ENCODE data around the gene SPATS2L.
"Not testable (repeated sequence)": the region's sequence is repeated elsewhere in the genome, so short reads cannot be mapped to it uniquely, and the experiment has no call there.

The SPATS2L gene

GRCh38 chr2:200320344-200320743 is 13.9 kb downstream of the SPATS2L start:
- peak; percentile 23 for DNase-seq

DNA sequence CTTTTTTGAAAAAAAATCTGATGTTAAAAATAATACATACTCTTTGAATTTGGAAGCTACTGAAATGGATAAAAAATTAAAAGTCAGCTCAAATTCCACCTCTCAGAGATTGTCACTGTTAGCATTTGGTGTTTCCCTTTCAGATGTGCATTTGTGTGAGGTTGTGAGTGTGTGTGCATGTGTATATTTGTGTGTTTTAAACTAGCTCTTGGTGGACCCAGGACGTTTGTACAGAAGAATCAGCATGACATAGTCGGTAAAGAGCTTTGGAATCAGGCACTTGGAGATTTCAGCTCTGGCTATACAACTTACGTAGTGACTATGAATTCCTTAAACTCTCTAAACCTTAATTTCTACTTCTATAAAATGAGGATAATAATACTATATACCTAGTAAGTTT is 14.5 kb downstream of the SPATS2L start:
- no peak for DNase-seq

DNA sequence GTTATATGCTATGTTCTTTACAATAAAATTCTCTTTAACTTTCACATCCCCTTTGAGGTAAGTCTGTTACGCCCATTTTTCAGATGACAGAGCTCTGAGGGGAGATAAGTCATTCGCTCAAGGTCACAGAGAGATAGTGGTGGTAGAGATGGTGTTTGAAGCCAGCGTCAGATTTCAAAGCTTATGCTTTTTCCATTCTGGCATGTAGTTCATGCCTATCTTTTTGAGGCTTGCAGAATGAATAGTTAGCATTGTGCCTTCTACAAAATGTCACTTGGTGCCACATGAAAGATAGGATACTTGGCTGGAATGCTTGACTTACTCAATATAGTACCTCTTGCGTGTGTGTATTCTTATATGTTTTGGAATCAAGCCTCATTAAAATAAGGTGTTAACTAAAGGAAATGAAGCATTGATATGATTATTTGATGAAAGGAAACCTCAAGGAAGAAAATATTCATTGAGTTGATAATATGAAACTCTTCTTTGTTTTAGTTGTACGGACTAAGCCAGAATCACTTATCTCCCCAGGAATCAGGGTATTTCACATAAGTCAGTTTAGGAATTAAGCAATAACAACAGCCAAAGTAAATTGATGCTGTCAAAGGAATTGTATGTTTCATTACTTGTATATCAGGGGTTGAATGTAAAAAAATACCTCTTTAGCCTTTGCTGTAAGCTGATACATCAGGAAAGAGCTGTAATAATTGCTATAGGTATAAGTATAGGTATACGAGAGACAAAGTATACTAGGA is 15.5 kb downstream of the SPATS2L start:
- no peak for DNase-seq

- DNase-seq, result no peak
These were observed 16.1 kb downstream of the SPATS2L start for GRCh38 chr2:200322607-200323006.

GRCh38 chr2:200324362-200324761 is 17.9 kb downstream of the SPATS2L start:
- DNase-seq, result no peak

GRCh38 chr2:200329384-200329783 is 22.9 kb downstream of the SPATS2L start:
- DNase-seq, result no peak

GRCh38 chr2:200329798-200330197 is 23.3 kb downstream of the SPATS2L start:
- DNase-seq, result peak; percentile 40

DNA sequence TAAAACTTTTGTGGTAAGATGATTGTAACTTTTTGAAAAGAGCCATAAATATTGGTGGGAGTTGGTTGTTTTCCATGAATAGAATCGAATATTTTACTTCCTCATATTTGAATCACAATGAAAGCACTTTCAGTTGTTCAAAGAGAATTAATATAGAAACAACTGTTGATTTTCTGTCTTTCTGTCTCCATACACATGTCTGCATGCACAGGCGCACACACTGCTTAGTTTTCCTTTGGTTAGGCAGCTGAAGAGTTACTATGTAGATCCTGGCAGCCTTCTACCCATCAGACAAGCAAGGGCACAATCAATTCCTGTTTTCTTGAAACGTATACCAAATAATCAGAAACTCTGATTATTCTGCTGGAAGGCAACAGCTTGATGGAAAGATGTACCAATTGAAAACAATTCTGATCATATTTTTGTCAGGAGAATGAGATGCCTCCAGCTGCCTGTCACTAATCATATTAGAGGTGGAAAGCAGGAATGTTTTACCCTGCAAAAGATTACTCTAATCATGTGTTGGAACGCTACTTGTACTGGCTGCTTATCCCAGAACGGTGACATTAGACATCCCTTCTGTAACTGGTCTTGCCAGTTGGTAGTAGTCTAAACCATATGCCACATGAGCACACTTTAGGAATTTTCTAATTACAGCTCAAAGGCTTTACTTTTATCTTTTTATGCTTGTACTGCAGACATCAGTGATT is 24.0 kb downstream of the SPATS2L start:
- DNase-seq, result no peak

GRCh38 chr2:200331061-200331400 is 24.5 kb downstream of the SPATS2L start:
- DNase-seq, result no peak

- DNase-seq, result no peak
These were observed 29.2 kb downstream of the SPATS2L start for GRCh38 chr2:200335657-200336056.

DNA sequence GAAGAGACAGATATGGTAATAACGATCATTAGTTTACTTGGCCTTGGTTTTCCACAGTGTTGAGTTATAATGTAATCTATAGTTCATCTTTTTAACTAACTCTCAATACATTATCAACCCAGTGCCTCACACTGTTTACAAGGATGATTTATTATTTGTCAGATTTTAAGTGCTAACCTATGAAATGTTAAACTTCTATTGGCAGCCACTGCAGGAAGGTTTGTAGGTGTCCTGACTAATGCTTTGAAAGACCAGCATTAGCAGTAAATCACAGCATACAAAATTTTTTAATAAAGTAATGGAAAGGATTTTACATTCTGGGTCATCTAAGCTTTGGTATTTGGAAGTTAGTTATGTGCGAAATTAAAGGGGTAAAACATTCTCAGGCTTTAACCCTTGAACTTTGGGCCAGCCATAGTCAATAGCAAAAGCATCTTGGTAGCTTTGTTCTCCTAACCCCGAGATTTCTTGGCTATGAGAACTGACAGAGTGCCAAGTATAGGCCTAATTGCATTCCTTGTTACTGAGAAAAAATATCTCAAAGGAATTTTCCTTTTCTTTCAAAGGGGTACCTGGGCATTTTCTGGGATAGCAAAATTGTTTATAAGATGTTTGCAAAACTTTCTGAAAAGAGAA is 30.6 kb downstream of the SPATS2L start:
- DNase-seq, result no peak

DNA sequence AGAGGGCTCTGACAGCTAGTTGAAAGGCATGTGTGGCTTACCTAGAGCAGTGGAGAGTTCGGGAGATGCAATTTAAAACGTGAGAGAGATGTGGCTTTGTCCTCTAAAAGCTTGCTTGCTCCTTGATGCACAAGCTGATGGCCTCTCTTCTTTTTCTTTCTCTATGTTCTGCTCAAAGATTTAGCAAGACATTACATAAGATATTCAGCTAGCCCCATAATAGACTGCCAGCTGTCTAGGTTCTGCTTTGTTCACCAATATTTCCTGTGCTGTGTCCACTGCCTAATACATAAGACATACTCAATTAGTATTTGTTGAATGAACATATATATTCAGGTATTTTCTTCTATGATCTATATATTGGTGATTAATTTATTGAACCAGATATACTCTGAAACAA is 31.1 kb downstream of the SPATS2L start:
- no peak for DNase-seq

- DNase-seq, result peak; percentile 60
These were observed 32.2 kb downstream of the SPATS2L start for GRCh38 chr2:200338692-200339091.

- DNase-seq, result no peak
These were observed 34.2 kb downstream of the SPATS2L start for GRCh38 chr2:200340508-200341224.

- DNase-seq, result no peak
These were observed 34.9 kb downstream of the SPATS2L start for GRCh38 chr2:200341376-200341775.

- DNase-seq, result no peak
These were observed 35.7 kb downstream of the SPATS2L start for GRCh38 chr2:200342235-200342634.

- DNase-seq, result no peak
These were observed 36.2 kb downstream of the SPATS2L start for GRCh38 chr2:200342654-200343053.

- DNase-seq, result not testable (repeated sequence)
These were observed 37.7 kb downstream of the SPATS2L start for GRCh38 chr2:200344202-200344601.

- no peak for DNase-seq
These were observed 39.5 kb downstream of the SPATS2L start for GRCh38 chr2:200345975-200346374.

- no peak for DNase-seq
These were observed 40.8 kb downstream of the SPATS2L start for GRCh38 chr2:200347301-200347700.

DNA sequence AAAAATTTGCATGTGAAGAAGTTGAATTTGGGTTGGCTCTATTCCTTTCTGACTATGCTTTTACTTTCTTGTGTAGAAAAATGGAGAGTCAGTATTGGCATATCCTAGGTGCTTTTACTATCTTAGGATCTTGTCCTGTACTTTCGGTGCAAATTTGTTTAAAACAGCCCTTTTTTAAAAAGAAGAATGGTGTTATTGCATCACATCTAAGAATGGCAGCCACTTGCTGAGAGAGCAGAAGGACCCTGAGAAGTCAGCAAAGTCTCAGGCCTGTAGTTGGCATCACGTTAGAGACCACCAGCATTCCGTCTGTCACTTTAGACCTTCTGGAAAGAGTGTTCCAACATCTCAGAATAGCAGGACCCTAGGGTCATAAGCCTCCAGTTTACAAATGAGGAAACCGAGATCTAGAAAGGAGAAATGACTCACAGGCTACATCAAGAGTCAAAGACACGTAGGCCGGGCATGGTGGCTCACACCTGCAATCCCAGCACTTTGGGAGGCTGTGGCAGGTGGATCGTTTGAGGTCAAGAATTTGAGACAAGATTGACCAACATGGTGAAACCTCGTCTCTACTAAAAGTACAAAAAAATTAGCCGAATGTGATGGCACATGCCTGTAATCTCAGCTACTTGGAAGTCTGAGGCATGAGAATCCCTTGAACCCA is 42.5 kb downstream of the SPATS2L start:
- no peak for DNase-seq

GRCh38 chr2:200349868-200350267 is 43.4 kb downstream of the SPATS2L start:
- no peak for DNase-seq

DNA sequence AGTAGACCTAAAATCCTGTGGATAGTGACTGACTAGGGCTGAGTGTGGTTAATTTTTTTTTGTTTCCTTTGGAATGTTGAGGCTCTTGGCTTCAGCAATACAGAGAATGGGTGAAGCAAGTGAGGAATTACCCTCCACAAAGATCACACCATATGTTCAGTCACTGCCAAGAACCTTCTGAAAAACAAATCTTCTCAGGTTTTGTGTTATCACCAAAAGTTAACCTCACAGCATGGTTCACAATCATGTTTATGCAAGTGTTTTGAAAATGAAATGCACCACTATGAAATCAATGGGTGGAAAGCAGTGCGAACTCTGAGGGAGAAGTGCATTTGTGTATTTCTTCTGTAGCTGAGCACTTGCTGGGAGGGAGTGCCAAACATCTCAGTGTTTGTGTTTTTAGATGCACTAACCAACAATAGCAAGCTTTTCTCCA is 44.4 kb downstream of the SPATS2L start:
- DNase-seq, result no peak

Measured in suppressor macrophage treated with lipopolysaccharide for 4 hours (primary cell).